Measurements from ENCODE around the gene NINL. TPM values are rescaled to one million over a fixed set of nuclear protein-coding genes. Genes with fewer than 3 reads are reported as not detected.

The NINL gene
- total RNA-seq, 1 donor: 8.2 TPM

DNA sequence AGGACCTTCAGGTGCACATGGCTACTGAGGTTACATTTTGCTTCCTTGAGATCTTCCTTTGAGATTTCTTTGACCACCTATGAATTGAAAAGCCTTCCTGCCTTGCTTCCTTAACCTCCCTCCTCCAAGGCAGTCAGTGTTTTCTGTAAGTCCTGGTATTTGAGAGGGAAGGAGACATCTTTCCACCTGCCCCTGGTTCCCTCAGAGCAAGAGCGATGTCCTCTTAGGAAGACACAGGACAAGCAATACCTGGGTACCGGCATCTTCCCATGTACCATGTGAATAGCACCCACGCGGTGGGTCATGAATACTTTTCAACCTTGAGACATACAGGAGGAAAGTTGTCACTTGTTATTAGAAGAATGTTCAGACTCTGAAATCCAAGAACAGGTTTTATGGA lies 140.8 kb downstream of the NINL start:
- no peak for DNase-seq (ENCODE audit: low read depth)
- TF ChIP-seq, protein P1, sequence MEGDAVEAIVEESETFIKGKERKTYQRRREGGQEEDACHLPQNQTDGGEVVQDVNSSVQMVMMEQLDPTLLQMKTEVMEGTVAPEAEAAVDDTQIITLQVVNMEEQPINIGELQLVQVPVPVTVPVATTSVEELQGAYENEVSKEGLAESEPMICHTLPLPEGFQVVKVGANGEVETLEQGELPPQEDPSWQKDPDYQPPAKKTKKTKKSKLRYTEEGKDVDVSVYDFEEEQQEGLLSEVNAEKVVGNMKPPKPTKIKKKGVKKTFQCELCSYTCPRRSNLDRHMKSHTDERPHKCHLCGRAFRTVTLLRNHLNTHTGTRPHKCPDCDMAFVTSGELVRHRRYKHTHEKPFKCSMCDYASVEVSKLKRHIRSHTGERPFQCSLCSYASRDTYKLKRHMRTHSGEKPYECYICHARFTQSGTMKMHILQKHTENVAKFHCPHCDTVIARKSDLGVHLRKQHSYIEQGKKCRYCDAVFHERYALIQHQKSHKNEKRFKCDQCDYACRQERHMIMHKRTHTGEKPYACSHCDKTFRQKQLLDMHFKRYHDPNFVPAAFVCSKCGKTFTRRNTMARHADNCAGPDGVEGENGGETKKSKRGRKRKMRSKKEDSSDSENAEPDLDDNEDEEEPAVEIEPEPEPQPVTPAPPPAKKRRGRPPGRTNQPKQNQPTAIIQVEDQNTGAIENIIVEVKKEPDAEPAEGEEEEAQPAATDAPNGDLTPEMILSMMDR (IDR thresholded peaks at IDR 0.05; ENCODE audit: insufficient read depth, low read depth, low read length): no peak
- no peak overlapping the region for H3K4me3 ChIP-seq (ENCODE audit: low read depth, low read length)

DNA sequence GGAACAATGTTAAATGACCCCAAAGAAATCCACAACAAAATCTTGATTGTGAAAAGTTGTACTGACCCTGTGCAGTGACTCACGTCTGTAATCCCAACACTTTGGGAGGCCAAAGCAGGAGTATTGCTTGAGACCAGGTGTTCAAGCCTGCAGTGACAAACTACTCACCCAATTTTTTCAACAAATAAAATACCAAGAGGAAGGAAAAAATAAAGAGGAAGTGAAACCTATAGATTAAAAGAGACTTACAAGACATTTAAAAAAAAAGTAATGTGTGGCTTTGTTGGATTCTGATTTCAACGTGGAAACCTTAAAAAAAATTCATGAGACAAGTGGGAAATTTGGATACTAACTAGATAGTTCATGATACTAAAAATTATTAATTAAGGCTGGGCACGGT lies 146.0 kb downstream of the NINL start:
- no peak overlapping the region for H3K4me3 ChIP-seq (ENCODE audit: low read depth, low read length)
- TF ChIP-seq, protein P1 (IDR thresholded peaks at IDR 0.05; ENCODE audit: insufficient read depth, low read depth, low read length): no peak
- no peak for DNase-seq (ENCODE audit: low read depth)

DNA sequence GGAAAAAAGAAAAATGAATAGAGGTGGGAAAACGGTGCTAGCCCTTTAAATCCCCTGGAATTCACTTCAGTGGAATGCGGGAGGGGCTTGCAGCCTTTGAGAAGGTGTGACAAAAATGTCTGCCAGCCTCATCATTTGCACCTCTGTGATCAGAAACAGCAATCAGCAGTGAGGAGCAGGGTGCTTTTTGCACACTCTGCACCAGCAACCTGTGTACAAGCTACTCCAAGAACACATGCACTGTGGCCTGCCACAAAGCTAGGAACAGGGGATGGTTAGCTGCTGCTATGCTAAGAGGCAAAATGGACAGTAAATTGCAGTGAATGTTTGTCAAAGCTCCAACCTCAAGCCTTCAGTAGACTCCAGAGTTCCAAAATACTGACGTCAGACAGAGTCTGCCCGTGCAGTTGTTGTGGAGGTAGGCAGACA lies 148.2 kb downstream of the NINL start:
- no peak overlapping the region for H3K4me3 ChIP-seq (ENCODE audit: low read depth, low read length)
- no peak for DNase-seq (ENCODE audit: low read depth)
- TF ChIP-seq, protein P1 (IDR thresholded peaks at IDR 0.05; ENCODE audit: insufficient read depth, low read depth, low read length): no peak

DNA sequence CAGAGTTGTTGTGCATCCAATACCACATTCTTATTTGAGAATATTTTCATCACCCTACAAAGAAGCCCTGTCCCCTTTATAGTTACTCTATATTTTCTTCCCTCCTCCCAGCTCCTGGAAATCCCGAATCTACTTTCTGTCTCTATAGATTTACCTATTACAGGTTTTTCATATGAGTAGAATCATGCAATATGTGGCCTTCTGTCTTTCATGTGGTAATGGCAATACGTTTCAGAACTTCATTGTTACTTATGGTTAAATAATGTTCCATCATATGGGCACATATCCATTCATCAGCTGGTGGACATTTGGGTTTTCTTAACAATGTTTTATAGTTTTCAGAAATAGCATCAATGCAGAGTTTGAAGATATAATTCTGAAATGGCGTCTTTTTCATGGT lies 160.8 kb downstream of the NINL start:
- DNase-seq (ENCODE audit: low read depth): no peak
- H3K4me3 ChIP-seq (ENCODE audit: low read depth, low read length): no peak overlapping the region
- TF ChIP-seq, protein P1 (IDR thresholded peaks at IDR 0.05; ENCODE audit: insufficient read depth, low read depth, low read length): no peak

DNA sequence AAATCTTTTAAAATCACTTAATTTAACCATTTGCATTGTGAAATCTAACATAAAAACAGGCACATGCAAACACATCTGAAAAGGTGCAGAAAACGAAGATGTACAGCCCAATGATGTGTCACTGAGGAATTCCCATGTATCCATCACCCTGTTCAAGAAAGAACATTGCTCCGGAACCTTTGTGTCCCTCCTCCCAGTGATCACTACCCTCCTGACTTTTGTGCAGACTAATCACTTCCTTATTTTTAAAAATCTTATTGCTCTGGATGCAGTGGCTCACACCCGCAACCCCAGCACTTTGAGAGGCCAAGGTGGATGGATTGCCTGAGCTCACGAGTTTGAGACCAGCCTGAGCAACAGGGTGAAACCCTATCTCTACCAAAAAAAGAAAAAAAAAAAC lies 163.3 kb downstream of the NINL start:
- H3K4me3 ChIP-seq (ENCODE audit: low read depth, low read length): no peak overlapping the region
- DNase-seq (ENCODE audit: low read depth): no peak
- TF ChIP-seq, protein P1 (IDR thresholded peaks at IDR 0.05; ENCODE audit: insufficient read depth, low read depth, low read length): no peak

DNA sequence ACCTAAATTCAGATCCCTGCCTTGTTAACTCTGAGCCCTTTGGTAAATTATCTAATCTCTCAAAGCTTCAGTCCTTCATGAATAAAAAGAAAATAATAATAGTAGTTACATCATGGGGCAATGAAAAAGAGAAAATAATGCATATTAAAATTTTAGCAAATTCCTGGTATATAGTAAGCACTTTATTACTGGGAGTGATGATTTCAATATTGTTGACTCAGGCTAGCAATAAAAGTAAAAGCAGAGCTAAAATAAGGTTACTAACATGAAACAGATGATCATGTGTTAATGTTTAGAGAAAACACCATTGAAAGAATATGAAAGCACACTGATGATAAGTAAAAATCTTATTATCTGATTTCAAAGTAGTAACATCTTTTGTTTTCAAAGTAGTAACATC lies 164.2 kb downstream of the NINL start:
- peak; percentile 27 for DNase-seq (ENCODE audit: low read depth)
- TF ChIP-seq, protein P1 (IDR thresholded peaks at IDR 0.05; ENCODE audit: insufficient read depth, low read depth, low read length): no peak
- H3K4me3 ChIP-seq (ENCODE audit: low read depth, low read length): no peak overlapping the region

DNA sequence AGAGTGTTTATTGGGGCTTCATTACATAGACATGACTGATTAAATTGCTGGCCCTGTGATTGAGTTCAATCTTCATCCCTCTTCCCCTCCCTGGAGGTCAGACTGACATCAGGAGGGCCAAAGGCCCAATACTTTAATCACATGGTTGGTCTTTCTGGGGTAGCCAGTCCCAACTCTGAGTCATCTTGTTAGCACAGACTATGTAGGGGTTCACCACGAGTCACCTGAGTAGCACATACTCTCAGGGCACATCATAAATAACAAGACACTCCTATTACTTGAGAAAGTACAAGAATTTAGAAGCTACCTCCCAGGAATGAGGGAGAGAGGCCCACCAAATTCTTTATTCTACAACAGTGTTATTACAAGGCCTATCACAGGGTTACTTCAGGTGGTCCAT lies 166.6 kb downstream of the NINL start:
- TF ChIP-seq, protein P1 (IDR thresholded peaks at IDR 0.05; ENCODE audit: insufficient read depth, low read depth, low read length): no peak
- peak; percentile 17 for DNase-seq (ENCODE audit: low read depth)
- H3K4me3 ChIP-seq (ENCODE audit: low read depth, low read length): no peak overlapping the region

Measured in fibroblast of villous mesenchyme (primary cell).